Prostate gland (tissue), 2 donors: ENCODE measurements around the gene RAB3C. TPM values are rescaled to one million over a fixed set of nuclear protein-coding genes. Genes with fewer than 3 reads are reported as not detected.

ENCODE experiments used
- DNase-seq: peaks from one replicate; pipeline ENCODE4 v3.0.0-alpha.2; 2019; ENCODE audit warnings: low spot score
- H3K27ac ChIP-seq, 2 donors: fragments of 200-600 bp; sonication (generic); 2 replicates each; pipeline ENCODE4 v1.5.1; 2017 to 2019
- H3K27me3 ChIP-seq: fragments of 200-600 bp; sonication (generic); replicated peaks from 2 replicates; pipeline ENCODE4 v1.5.1; 2019; ENCODE audit not compliant: insufficient read depth
- H3K36me3 ChIP-seq, 2 donors: fragments of 200-600 bp; sonication (generic); 1 replicate in 1 of 2; 2 replicates in 1 of 2; pipeline versions ENCODE4 v1.5.1 to v1.8.1; 2017 to 2019
- H3K4me1 ChIP-seq: fragments of 200-600 bp; sonication (generic); replicated peaks from 2 replicates; pipeline ENCODE4 v1.5.1; 2019
- H3K4me3 ChIP-seq, 2 donors: fragments of 200-600 bp; sonication (generic); 2 replicates each; pipeline ENCODE4 v1.5.1; 2017 to 2019
- H3K9me3 ChIP-seq: fragments of 200-600 bp; sonication (generic); 2 replicates; pipeline ENCODE4 v1.5.1; 2017
- CTCF ChIP-seq, 4 experiments: fragments of 200-600 bp in 2 of 4; fragments of 450-650 bp in 2 of 4; sonication (generic) in 2 of 4; IDR thresholded peaks; 1 replicate in 3 of 4; 2 replicates in 1 of 4; pipeline ENCODE4 v1.5.1; 2016 to 2019; ENCODE audit warnings: antibody characterized with exemption in 4 of 4, mild to moderate bottlenecking in 2 of 4, moderate library complexity in 2 of 4
- POLR2A ChIP-seq: fragments of 450-650 bp; IDR thresholded peaks from one replicate; pipeline ENCODE4 v1.6.1; 2016; ENCODE audit warnings: antibody characterized with exemption, mild to moderate bottlenecking
- POLR2AphosphoS5 ChIP-seq: sonication (generic); formaldehyde crosslinking; IDR thresholded peaks from one replicate; pipeline ENCODE4 v1.6.1; 2017; ENCODE audit warnings: antibody characterized with exemption
- WGBS: methylation state at CpG from one replicate; pipeline ENCODE4 v1.1.5; 2018; 5-methylcytosine and 5-hydroxymethylcytosine counted together
- intact Hi-C: fragments of 100-400 bp; cut with DNase I; formaldehyde crosslinking; loops from one replicate; pipeline ENCODE4 v1.14.2; 2022
- total RNA-seq, 2 donors: library from RNA; depleted of rRNA; stranded (reverse); fragments of >200 nt; gene quantifications; one replicate each; pipeline ENCODE4 v1.1.0, GENCODE V29; 2016

The RAB3C gene
- total RNA-seq, 2 donors from 2014 or later = 0.45 TPM; not detected in 1

- TF ChIP-seq POLR2AphosphoS5 = no peak
- TF ChIP-seq POLR2A = no peak
- no peak for TF ChIP-seq CTCF (IDR thresholded peaks at IDR 0.05)
- no peaks in the 10 kb centered on the region for H3K27me3 ChIP-seq
- no peak for DNase-seq
- no peaks in the 10 kb centered on the region for H3K4me1 ChIP-seq
- no peaks in the 10 kb centered on the region for H3K9me3 ChIP-seq
- H3K36me3 ChIP-seq = no peaks in the 10 kb centered on the region
- intact Hi-C loops = no loop called here
- H3K4me3 ChIP-seq = no peak overlapping the region
- no peak overlapping the region for H3K27ac ChIP-seq
These were observed 180.5 kb downstream of the RAB3C start for GRCh38 chr5:58763390-58763789.

GRCh38 chr5:58764199-58764598, 181.3 kb downstream of the RAB3C start:
- 86% methylated on average over 3 of the region's 3 CpGs for WGBS
- no peak overlapping the region for H3K27ac ChIP-seq
- no peaks in the 10 kb centered on the region for H3K27me3 ChIP-seq
- no peak overlapping the region for H3K4me3 ChIP-seq
- TF ChIP-seq POLR2AphosphoS5 (no peak), POLR2A (no peak), CTCF (IDR thresholded peaks at IDR 0.05) (no peak)
- H3K9me3 ChIP-seq = no peaks in the 10 kb centered on the region
- H3K36me3 ChIP-seq = no peaks in the 10 kb centered on the region
- intact Hi-C loops = no loop called here
- no peak for DNase-seq
- H3K4me1 ChIP-seq = no peaks in the 10 kb centered on the region

- Histone ChIP-seq H3K36me3 (no peaks in the 10 kb centered on the region), H3K27me3 (no peaks in the 10 kb centered on the region), H3K4me3 (no peak overlapping the region), H3K4me1 (no peaks in the 10 kb centered on the region), H3K9me3 (no peaks in the 10 kb centered on the region), H3K27ac (no peak overlapping the region)
- TF ChIP-seq CTCF (IDR thresholded peaks at IDR 0.05) (no peak), POLR2A (no peak), POLR2AphosphoS5 (no peak)
- intact Hi-C loops = no loop called here
- 71% methylated on average over 2 of the region's 2 CpGs for WGBS
- no peak for DNase-seq
These were observed 182.2 kb downstream of the RAB3C start for GRCh38 chr5:58765058-58765457.

- H3K4me1 ChIP-seq = no peaks in the 10 kb centered on the region
- DNase-seq = no peak
- H3K27ac ChIP-seq = no peak overlapping the region
- no peaks in the 10 kb centered on the region for H3K9me3 ChIP-seq
- intact Hi-C loops = no loop called here
- no peaks in the 10 kb centered on the region for H3K27me3 ChIP-seq
- no peaks in the 10 kb centered on the region for H3K36me3 ChIP-seq
- H3K4me3 ChIP-seq = no peak overlapping the region
- TF ChIP-seq CTCF (IDR thresholded peaks at IDR 0.05) = no peak
- no peak for TF ChIP-seq POLR2AphosphoS5
- TF ChIP-seq POLR2A = no peak
These were observed 184.2 kb downstream of the RAB3C start for GRCh38 chr5:58767104-58767503.

GRCh38 chr5:58770136-58770535, 187.3 kb downstream of the RAB3C start:
- Histone ChIP-seq H3K27ac (no peak overlapping the region), H3K36me3 (no peaks in the 10 kb centered on the region), H3K4me1 (no peaks in the 10 kb centered on the region), H3K4me3 (no peak overlapping the region), H3K27me3 (no peaks in the 10 kb centered on the region), H3K9me3 (no peaks in the 10 kb centered on the region)
- TF ChIP-seq CTCF (IDR thresholded peaks at IDR 0.05) = no peak
- no peak for TF ChIP-seq POLR2A
- TF ChIP-seq POLR2AphosphoS5 = no peak
- 77% methylated on average over 3 of the region's 3 CpGs for WGBS
- intact Hi-C loops = no loop called here
- no peak for DNase-seq
